A673 (cell line): ENCODE results near the gene ZNRD2. TPM values are rescaled to one million over a fixed set of nuclear protein-coding genes. Genes with fewer than 3 reads are reported as not detected.

Experiments used
- BruUV-seq: library from RNA; stranded (reverse); fragments of 400-500 nt; replicated peaks from 2 replicates; lab custom pipeline; 2021; lab: Mats Ljungman, UMichigan
- CTCF ChIA-PET: fragments of 300-600 bp; sonication (Branson Sonifier 250); formaldehyde crosslinking; loops from one replicate; lab custom pipeline; 2022; ENCODE audit warnings: antibody characterized with exemption; lab: Charles Lee
- POLR2A ChIA-PET: fragments of 300-600 bp; sonication (Branson Sonifier 250); formaldehyde crosslinking; loops from one replicate; lab custom pipeline; 2022; ENCODE audit warnings: antibody characterized with exemption; ENCODE audit not compliant: low non-redundant PET; lab: Charles Lee
- DNase-seq: peaks from one replicate; pipeline ENCODE4 v3.0.0-alpha.2; 2015; ENCODE audit warnings: low spot score
- H3K27ac ChIP-seq: fragments of 200-600 bp; sonication (generic); 2 replicates; pipeline ENCODE4 v1.5.1; 2016; ENCODE audit warnings: mixed run types, low read depth, mild to moderate bottlenecking, mixed read lengths, antibody characterized with exemption, low read length; ENCODE audit not compliant: poor library complexity, severe bottlenecking
- H3K27me3 ChIP-seq: fragments of 200-600 bp; sonication (generic); replicated peaks from 2 replicates; pipeline ENCODE4 v1.6.1; 2017; ENCODE audit warnings: mixed run types, low read depth, mild to moderate bottlenecking, mixed read lengths, antibody characterized with exemption, low read length; ENCODE audit not compliant: insufficient read depth, poor library complexity
- H3K36me3 ChIP-seq: fragments of 200-600 bp; sonication (generic); 2 replicates; pipeline ENCODE4 v1.6.1; 2016; ENCODE audit warnings: mixed run types, mild to moderate bottlenecking, mixed read lengths, antibody characterized with exemption, low read length; ENCODE audit not compliant: insufficient read depth, poor library complexity, severe bottlenecking
- H3K4me1 ChIP-seq: fragments of 200-600 bp; sonication (generic); 2 replicates; pipeline ENCODE4 v1.6.1; 2017; ENCODE audit warnings: mixed run types, mild to moderate bottlenecking, mixed read lengths, antibody characterized with exemption, low read length; ENCODE audit not compliant: insufficient read depth, poor library complexity, severe bottlenecking
- H3K4me3 ChIP-seq: fragments of 200-600 bp; sonication (generic); 2 replicates; pipeline ENCODE4 v1.5.1; 2016; ENCODE audit warnings: low read depth, mixed run types, mild to moderate bottlenecking, mixed read lengths, low read length; ENCODE audit not compliant: poor library complexity, severe bottlenecking
- H3K9me3 ChIP-seq: fragments of 200-600 bp; sonication (generic); 2 replicates; pipeline ENCODE4 v1.6.1; 2016; ENCODE audit warnings: mixed run types, low read depth, mild to moderate bottlenecking, mixed read lengths, antibody characterized with exemption, low read length; ENCODE audit not compliant: poor library complexity, severe bottlenecking
- EZH2 ChIP-seq: fragments of 200-600 bp; sonication (generic); IDR thresholded peaks from 2 replicates; pipeline ENCODE4 v1.6.1; 2017; ENCODE audit warnings: borderline replicate concordance, low read depth, mild to moderate bottlenecking, mixed read lengths, antibody characterized with exemption, low read length; ENCODE audit not compliant: poor library complexity, severe bottlenecking
- intact Hi-C: fragments of 100-400 bp; cut with micrococcal nuclease; formaldehyde crosslinking; loops from one replicate; pipeline ENCODE4 v1.10.0; 2022; ENCODE audit not compliant: unreplicated experiment
- total RNA-seq: library from RNA; stranded (reverse); gene quantifications from 2 replicates; pipeline ENCODE4 v1.2.3, GENCODE V29; 2021
- TF ChIP-seq, protein P1 (sequence below): fragments of 300-800, 200-600 bp; sonication (generic); conservative IDR thresholded peaks from 2 replicates; pipeline ENCODE4 v1.5.1; 2017; ENCODE audit warnings: low read depth, mild to moderate bottlenecking, antibody characterized with exemption, low read length, moderate library complexity, mixed read lengths

Gene ZNRD2
- total RNA-seq, 1 experiment from 2014 or later = 98.9 TPM

DNA sequence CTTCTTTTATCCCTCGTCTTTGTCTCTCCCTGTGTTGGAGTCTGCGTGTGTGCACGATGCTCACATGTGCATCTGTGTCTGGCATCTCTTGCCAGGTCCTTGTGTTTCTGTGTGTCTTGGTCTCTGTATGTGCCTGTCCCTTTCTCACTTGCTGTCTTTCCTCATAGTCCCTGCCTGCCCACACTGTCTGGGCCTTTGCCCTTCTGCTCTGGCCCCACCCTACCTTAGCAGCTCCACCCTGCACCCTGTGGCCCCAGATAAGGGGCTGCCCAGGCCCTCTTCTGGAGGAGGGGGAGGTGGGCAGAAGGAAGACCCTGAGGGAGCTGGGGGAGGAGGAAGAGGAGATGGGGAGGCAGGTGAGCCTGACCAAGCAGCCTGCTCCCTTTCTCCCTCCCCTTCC, 8.4 kb downstream of the ZNRD2 start:
- CTCF ChIA-PET = no interaction called here
- H3K27me3 ChIP-seq = no peaks in the 10 kb centered on the region
- peaks cover 7% of the 10 kb centered on the region for H3K36me3 ChIP-seq
- BruUV-seq = no TSS peak
- H3K27ac ChIP-seq = no peak overlapping the region
- no peak overlapping the region for H3K4me3 ChIP-seq
- no peak for DNase-seq
- intact Hi-C loops = no loop called here
- TF ChIP-seq, protein P1, sequence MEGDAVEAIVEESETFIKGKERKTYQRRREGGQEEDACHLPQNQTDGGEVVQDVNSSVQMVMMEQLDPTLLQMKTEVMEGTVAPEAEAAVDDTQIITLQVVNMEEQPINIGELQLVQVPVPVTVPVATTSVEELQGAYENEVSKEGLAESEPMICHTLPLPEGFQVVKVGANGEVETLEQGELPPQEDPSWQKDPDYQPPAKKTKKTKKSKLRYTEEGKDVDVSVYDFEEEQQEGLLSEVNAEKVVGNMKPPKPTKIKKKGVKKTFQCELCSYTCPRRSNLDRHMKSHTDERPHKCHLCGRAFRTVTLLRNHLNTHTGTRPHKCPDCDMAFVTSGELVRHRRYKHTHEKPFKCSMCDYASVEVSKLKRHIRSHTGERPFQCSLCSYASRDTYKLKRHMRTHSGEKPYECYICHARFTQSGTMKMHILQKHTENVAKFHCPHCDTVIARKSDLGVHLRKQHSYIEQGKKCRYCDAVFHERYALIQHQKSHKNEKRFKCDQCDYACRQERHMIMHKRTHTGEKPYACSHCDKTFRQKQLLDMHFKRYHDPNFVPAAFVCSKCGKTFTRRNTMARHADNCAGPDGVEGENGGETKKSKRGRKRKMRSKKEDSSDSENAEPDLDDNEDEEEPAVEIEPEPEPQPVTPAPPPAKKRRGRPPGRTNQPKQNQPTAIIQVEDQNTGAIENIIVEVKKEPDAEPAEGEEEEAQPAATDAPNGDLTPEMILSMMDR = no peak
- TF ChIP-seq EZH2 = no peak
- peaks cover 27% of the 10 kb centered on the region for H3K4me1 ChIP-seq
- no peaks in the 10 kb centered on the region for H3K9me3 ChIP-seq
- POLR2A ChIA-PET = no interaction called here

DNA sequence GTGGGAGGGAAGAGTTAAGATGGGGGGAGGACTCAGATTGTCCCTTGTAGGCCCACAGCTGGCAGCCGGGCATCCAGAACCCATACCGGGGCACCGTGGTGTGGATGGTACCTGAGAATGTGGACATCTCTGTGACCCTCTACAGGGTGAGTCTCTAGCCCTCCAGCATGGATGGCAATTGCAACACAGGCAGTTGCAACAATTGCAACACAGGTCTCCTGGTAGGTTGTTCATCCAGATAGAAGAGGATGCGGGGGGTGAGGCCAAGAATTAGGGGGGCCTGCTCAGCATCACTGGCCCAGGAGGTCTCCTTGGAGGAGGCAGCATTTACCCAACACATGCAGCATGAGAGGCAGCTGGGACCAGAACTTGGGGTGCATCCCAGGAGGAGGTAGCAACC, 9.0 kb downstream of the ZNRD2 start:
- POLR2A ChIA-PET = no interaction called here
- peaks cover 7% of the 10 kb centered on the region for H3K36me3 ChIP-seq

DNA sequence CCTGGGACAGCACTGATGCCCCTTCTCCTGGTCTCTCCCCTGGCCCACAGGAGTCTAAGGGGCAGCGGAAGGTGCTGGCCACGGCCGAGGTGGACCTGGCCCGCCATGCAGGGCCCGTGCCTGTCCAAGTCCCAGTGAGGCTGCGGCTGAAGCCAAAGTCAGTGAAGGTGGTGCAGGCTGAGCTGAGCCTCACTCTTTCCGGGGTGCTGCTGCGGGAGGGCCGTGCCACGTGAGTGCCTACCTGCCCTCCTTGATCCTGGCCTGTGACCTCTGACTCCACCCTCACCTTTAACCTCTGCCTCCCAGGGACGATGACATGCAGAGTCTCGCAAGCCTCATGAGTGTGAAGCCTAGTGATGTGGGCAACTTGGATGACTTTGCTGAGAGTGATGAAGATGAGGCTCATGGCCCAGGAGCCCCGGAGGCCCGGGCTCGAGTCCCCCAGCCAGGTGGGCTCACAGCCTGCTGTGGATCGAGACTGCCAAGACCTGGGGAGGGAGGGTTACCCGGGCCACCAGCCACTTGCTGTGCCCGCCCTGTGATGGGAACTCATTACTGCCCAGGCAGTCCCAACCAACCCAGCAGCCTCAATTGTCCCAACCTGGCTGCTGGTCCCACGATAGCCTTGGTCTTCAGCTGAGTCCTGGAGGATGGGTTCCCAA, 9.9 kb downstream of the ZNRD2 start:
- Histone ChIP-seq H3K36me3 (peaks cover 7% of the 10 kb centered on the region), H3K9me3 (no peaks in the 10 kb centered on the region), H3K27me3 (no peaks in the 10 kb centered on the region), H3K27ac (no peak overlapping the region), H3K4me3 (no peak overlapping the region), H3K4me1 (peaks cover 18% of the 10 kb centered on the region)
- ChIA-PET POLR2A (no interaction called here), CTCF (no interaction called here)
- no TSS peak for BruUV-seq
- intact Hi-C loops = no loop called here
- DNase-seq = no peak
- TF ChIP-seq EZH2 = no peak
- TF ChIP-seq, protein P1 = no peak

More for the DNA sequence above, 9.0 kb downstream of the ZNRD2 start:
- H3K27ac ChIP-seq = no peak overlapping the region
- no TSS peak for BruUV-seq
- CTCF ChIA-PET = no interaction called here
- no peaks in the 10 kb centered on the region for H3K9me3 ChIP-seq
- no peak for DNase-seq
- H3K4me3 ChIP-seq = no peak overlapping the region
- H3K4me1 ChIP-seq = peaks cover 23% of the 10 kb centered on the region
- intact Hi-C loops = no loop called here
- H3K27me3 ChIP-seq = no peaks in the 10 kb centered on the region
- TF ChIP-seq, protein P1 = no peak
- TF ChIP-seq EZH2 = no peak
